ENCODE results near the gene ADH1B.

DNA sequence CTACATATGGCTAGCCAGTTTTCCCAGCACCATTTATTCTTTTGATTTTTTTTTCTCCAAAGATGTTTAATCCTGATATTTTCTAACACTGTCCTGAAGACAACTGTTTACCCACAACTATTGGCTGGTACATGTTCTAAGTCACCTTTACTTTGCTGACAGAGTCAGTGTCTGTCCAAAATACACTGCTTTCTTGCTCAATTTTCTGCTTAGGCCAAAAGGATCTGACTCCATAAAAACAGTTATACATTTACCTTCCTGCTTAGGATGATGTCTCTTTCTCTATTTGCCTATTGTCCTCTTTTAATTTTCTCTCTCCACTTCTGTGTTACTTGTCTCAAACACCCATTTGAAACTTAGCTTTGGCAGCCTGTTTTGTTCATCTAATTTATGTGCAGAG is 28.1 kb upstream of the ADH1B start:
- TF ChIP-seq, protein P1, sequence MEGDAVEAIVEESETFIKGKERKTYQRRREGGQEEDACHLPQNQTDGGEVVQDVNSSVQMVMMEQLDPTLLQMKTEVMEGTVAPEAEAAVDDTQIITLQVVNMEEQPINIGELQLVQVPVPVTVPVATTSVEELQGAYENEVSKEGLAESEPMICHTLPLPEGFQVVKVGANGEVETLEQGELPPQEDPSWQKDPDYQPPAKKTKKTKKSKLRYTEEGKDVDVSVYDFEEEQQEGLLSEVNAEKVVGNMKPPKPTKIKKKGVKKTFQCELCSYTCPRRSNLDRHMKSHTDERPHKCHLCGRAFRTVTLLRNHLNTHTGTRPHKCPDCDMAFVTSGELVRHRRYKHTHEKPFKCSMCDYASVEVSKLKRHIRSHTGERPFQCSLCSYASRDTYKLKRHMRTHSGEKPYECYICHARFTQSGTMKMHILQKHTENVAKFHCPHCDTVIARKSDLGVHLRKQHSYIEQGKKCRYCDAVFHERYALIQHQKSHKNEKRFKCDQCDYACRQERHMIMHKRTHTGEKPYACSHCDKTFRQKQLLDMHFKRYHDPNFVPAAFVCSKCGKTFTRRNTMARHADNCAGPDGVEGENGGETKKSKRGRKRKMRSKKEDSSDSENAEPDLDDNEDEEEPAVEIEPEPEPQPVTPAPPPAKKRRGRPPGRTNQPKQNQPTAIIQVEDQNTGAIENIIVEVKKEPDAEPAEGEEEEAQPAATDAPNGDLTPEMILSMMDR (IDR thresholded peaks at IDR 0.05): no peak
- TF ChIP-seq POLR2A (IDR thresholded peaks at IDR 0.05): no peak

Measured in adrenal gland (tissue), 5 donors.